HEK293 (cell line): ENCODE measurements around the gene SAMM50.

Source experiments
- CTCF ChIP-seq: fragments of 450-650 bp; formaldehyde crosslinking; IDR thresholded peaks from 2 replicates; pipeline ENCODE4 v1.5.1; 2016; ENCODE audit warnings: missing biosample characterization, missing genetic modification characterization
- KLF16 ChIP-seq: fragments of 450-650 bp; formaldehyde crosslinking; IDR thresholded peaks from 2 replicates; pipeline ENCODE4 v1.5.1; 2017; ENCODE audit warnings: missing biosample characterization, missing genetic modification characterization
- MEIS1 ChIP-seq: sonication (generic); formaldehyde crosslinking; IDR thresholded peaks from 2 replicates; pipeline ENCODE4 v1.8.1; 2022; ENCODE audit warnings: missing genetic modification reagents, mild to moderate bottlenecking, borderline replicate concordance
- PRDM4 ChIP-seq: fragments of 450-650 bp; formaldehyde crosslinking; IDR thresholded peaks from 2 replicates; pipeline ENCODE4 v1.5.1; 2017; ENCODE audit warnings: missing biosample characterization, missing genetic modification characterization
- ZBTB6 ChIP-seq: fragments of 450-650 bp; formaldehyde crosslinking; IDR thresholded peaks from 2 replicates; pipeline ENCODE4 v1.5.1; 2017; ENCODE audit warnings: missing biosample characterization, missing genetic modification characterization
- ZNF138 ChIP-seq: fragments of 450-650 bp; formaldehyde crosslinking; IDR thresholded peaks from 2 replicates; pipeline ENCODE4 v1.5.1; 2016; ENCODE audit warnings: missing biosample characterization, missing genetic modification characterization, borderline replicate concordance
- ZNF16 ChIP-seq: fragments of 450-650 bp; formaldehyde crosslinking; IDR thresholded peaks from 2 replicates; pipeline ENCODE4 v1.5.1; 2016; ENCODE audit warnings: low read depth, missing biosample characterization, missing genetic modification characterization
- ZNF23 ChIP-seq: fragments of 450-650 bp; formaldehyde crosslinking; IDR thresholded peaks from 2 replicates; pipeline ENCODE4 v1.5.1; 2016; ENCODE audit warnings: missing biosample characterization, missing genetic modification characterization, borderline replicate concordance
- ZNF274 ChIP-seq, 2 experiments: fragments of 200-500 bp in 1 of 2; fragments of 450-650 bp in 1 of 2; sonication (Bioruptor generic) in 1 of 2; formaldehyde crosslinking in 1 of 2; IDR thresholded peaks; 2 replicates each; pipeline versions ENCODE4 v1.5.1 to v1.6.1; 2014 to 2016; ENCODE audit warnings: borderline replicate concordance in 1 of 2, inconsistent platforms in 1 of 2, low read length in 1 of 2, missing biosample characterization in 1 of 2, missing genetic modification characterization in 1 of 2
- ZNF514 ChIP-seq: fragments of 450-650 bp; formaldehyde crosslinking; IDR thresholded peaks from 2 replicates; pipeline ENCODE4 v1.5.1; 2016; ENCODE audit warnings: missing biosample characterization, missing genetic modification characterization

GRCh38 chr22:43995798-43996169, 40.5 kb downstream of the SAMM50 start:
- TF ChIP-seq MEIS1 (CRISPR knock-in tag) = no peak
- no peak for TF ChIP-seq KLF16
- no peak for TF ChIP-seq ZNF16 (tag by site-specific recombination)
- no peak for TF ChIP-seq ZNF23 (tag by site-specific recombination)
- no peak for TF ChIP-seq PRDM4
- no peak for TF ChIP-seq ZNF514 (tag by site-specific recombination)
- TF ChIP-seq CTCF (tag by site-specific recombination) = no peak
- no peak for TF ChIP-seq ZNF274 (IDR thresholded peaks at IDR 0.05; ENCODE audit: low read length)
- no peak for TF ChIP-seq ZNF274 (tag by site-specific recombination; IDR thresholded peaks at IDR 0.05; ENCODE audit: borderline replicate concordance)
- TF ChIP-seq ZBTB6 (tag by site-specific recombination) = no peak
- TF ChIP-seq ZNF138 (tag by site-specific recombination) = no peak
